ENCODE results near the gene CTBS. TPM values are rescaled to one million over a fixed set of nuclear protein-coding genes. Genes with fewer than 3 reads are reported as not detected.

CTBS gene
- total RNA-seq, 1 experiment from 2014 or later: 5.4 TPM

GRCh38 chr1:84550826-84551225 is 23.4 kb downstream of the CTBS start:
- no peak overlapping the region for H3K27ac Mint-ChIP-seq (ENCODE audit: unreplicated experiment)
- Histone ChIP-seq H3K4me1 (no peaks in the 10 kb centered on the region), H3K9me3 (no peaks in the 10 kb centered on the region), H3K36me3 (ENCODE audit: control insufficient read depth, insufficient read depth, low read length) (no peaks in the 10 kb centered on the region), H3K4me3 (ENCODE audit: low read depth, low read length) (no peak overlapping the region), H3K27me3 (replicated peaks; ENCODE audit: control insufficient read depth, insufficient read depth, low read length) (no peaks in the 10 kb centered on the region)
- DNase-seq: no peak
- BruUV-seq (replicated peaks): no TSS peak
- H3K4me1 Mint-ChIP-seq (ENCODE audit: low read depth, unreplicated experiment): no peaks in the 10 kb centered on the region
- CTCF ChIA-PET: interaction anchor here (0.6 kb wide), 1 partner anchor 559 kb away, joined by 4 read pairs; no protein-coding TSS in a partner anchor
- no peaks in the 10 kb centered on the region for H3K27me3 Mint-ChIP-seq (ENCODE audit: insufficient read depth, unreplicated experiment)
- H3K36me3 Mint-ChIP-seq (ENCODE audit: insufficient read depth, unreplicated experiment): no peaks in the 10 kb centered on the region
- POLR2A ChIA-PET: no interaction called here
- H3K9me3 Mint-ChIP-seq (ENCODE audit: unreplicated experiment): no peaks in the 10 kb centered on the region
- H3K4me3 Mint-ChIP-seq (ENCODE audit: unreplicated experiment): no peak overlapping the region
- intact Hi-C loops (cut with micrococcal nuclease; ENCODE audit: unreplicated experiment): no loop called here
- TF ChIP-seq, protein P1, sequence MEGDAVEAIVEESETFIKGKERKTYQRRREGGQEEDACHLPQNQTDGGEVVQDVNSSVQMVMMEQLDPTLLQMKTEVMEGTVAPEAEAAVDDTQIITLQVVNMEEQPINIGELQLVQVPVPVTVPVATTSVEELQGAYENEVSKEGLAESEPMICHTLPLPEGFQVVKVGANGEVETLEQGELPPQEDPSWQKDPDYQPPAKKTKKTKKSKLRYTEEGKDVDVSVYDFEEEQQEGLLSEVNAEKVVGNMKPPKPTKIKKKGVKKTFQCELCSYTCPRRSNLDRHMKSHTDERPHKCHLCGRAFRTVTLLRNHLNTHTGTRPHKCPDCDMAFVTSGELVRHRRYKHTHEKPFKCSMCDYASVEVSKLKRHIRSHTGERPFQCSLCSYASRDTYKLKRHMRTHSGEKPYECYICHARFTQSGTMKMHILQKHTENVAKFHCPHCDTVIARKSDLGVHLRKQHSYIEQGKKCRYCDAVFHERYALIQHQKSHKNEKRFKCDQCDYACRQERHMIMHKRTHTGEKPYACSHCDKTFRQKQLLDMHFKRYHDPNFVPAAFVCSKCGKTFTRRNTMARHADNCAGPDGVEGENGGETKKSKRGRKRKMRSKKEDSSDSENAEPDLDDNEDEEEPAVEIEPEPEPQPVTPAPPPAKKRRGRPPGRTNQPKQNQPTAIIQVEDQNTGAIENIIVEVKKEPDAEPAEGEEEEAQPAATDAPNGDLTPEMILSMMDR (IDR thresholded peaks at IDR 0.05; ENCODE audit: insufficient read depth in 1 of 2, low read depth in 1 of 2, low read length in 1 of 2, severe bottlenecking in 1 of 2, unreplicated experiment in 1 of 2): no peak

DNA sequence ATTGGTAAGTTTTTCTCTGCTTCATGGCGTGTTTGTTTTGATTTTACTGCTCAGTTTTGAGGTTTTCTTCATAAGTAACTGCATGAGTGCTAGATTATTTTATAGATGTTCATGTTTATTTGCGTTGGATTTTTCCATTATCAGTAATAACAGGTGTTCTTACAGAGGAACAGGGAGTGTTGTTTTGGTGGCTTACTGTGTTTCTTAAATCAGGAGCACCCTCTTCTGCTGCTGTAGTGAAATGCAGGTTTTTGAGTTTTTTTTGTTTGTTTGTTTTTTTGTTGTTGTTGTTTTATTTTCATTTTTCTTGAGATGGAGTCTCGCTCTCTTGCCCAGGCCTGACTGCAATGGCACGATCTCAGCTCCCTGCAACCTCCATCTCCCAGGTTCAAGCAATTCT is 32.6 kb downstream of the CTBS start:
- no peak overlapping the region for H3K4me3 ChIP-seq (ENCODE audit: low read depth, low read length)
- H3K36me3 ChIP-seq (ENCODE audit: control insufficient read depth, insufficient read depth, low read length): no peaks in the 10 kb centered on the region
- TF ChIP-seq, protein P1 (IDR thresholded peaks at IDR 0.05; ENCODE audit: insufficient read depth in 1 of 2, low read depth in 1 of 2, low read length in 1 of 2, severe bottlenecking in 1 of 2, unreplicated experiment in 1 of 2): peak in 1 of 2 experiments; percentile 2
- no peak for DNase-seq
- H3K27me3 ChIP-seq (replicated peaks; ENCODE audit: control insufficient read depth, insufficient read depth, low read length): no peaks in the 10 kb centered on the region
- no peaks in the 10 kb centered on the region for H3K4me1 Mint-ChIP-seq (ENCODE audit: low read depth, unreplicated experiment)
- no peaks in the 10 kb centered on the region for H3K9me3 Mint-ChIP-seq (ENCODE audit: unreplicated experiment)
- H3K9me3 ChIP-seq: no peaks in the 10 kb centered on the region
- no TSS peak for BruUV-seq (replicated peaks)
- no peaks in the 10 kb centered on the region for H3K4me1 ChIP-seq
- no peak overlapping the region for H3K4me3 Mint-ChIP-seq (ENCODE audit: unreplicated experiment)
- no peaks in the 10 kb centered on the region for H3K36me3 Mint-ChIP-seq (ENCODE audit: insufficient read depth, unreplicated experiment)
- no peaks in the 10 kb centered on the region for H3K27me3 Mint-ChIP-seq (ENCODE audit: insufficient read depth, unreplicated experiment)
- POLR2A ChIA-PET: no interaction called here
- CTCF ChIA-PET: no interaction called here
- intact Hi-C loops (cut with micrococcal nuclease; ENCODE audit: unreplicated experiment): loop anchor here (5.0 kb wide), 1 partner anchor 99 kb away; no protein-coding TSS in a partner anchor
- no peak overlapping the region for H3K27ac Mint-ChIP-seq (ENCODE audit: unreplicated experiment)

- intact Hi-C loops (cut with micrococcal nuclease; ENCODE audit: unreplicated experiment): loop anchor here (5.0 kb wide), 1 partner anchor 98 kb away; no protein-coding TSS in a partner anchor
- Mint-ChIP-seq H3K4me1 (ENCODE audit: low read depth, unreplicated experiment) (no peaks in the 10 kb centered on the region), H3K36me3 (ENCODE audit: insufficient read depth, unreplicated experiment) (no peaks in the 10 kb centered on the region), H3K27me3 (ENCODE audit: insufficient read depth, unreplicated experiment) (no peaks in the 10 kb centered on the region), H3K9me3 (ENCODE audit: unreplicated experiment) (no peaks in the 10 kb centered on the region), H3K27ac (ENCODE audit: unreplicated experiment) (no peak overlapping the region), H3K4me3 (ENCODE audit: unreplicated experiment) (no peak overlapping the region)
- ChIA-PET POLR2A (no interaction called here), CTCF (no interaction called here)
- H3K9me3 ChIP-seq: no peaks in the 10 kb centered on the region
- TF ChIP-seq, protein P1 (IDR thresholded peaks at IDR 0.05; ENCODE audit: insufficient read depth in 1 of 2, low read depth in 1 of 2, low read length in 1 of 2, severe bottlenecking in 1 of 2, unreplicated experiment in 1 of 2): no peak
- no peaks in the 10 kb centered on the region for H3K27me3 ChIP-seq (replicated peaks; ENCODE audit: control insufficient read depth, insufficient read depth, low read length)
- no peak overlapping the region for H3K4me3 ChIP-seq (ENCODE audit: low read depth, low read length)
- no peaks in the 10 kb centered on the region for H3K4me1 ChIP-seq
- no peaks in the 10 kb centered on the region for H3K36me3 ChIP-seq (ENCODE audit: control insufficient read depth, insufficient read depth, low read length)
- no TSS peak for BruUV-seq (replicated peaks)
- DNase-seq: no peak
These were observed 33.5 kb downstream of the CTBS start for GRCh38 chr1:84540759-84541158.

All from Caco-2 (cell line).